SU-DHL-6 (cell line): ENCODE data around the gene MIPEP.

Experiments used
- CTCF ChIP-seq: fragments of 200-600 bp; sonication (generic); IDR thresholded peaks from one replicate; pipeline ENCODE4 v1.5.1; 2017; ENCODE audit warnings: antibody characterized with exemption, mild to moderate bottlenecking, low read length, moderate library complexity; ENCODE audit not compliant: insufficient read depth, poor library complexity, severe bottlenecking
- EZH2phosphoT487 ChIP-seq: fragments of 200-600 bp; sonication (generic), shearing (Covaris generic); conservative IDR thresholded peaks from 2 replicates; pipeline ENCODE4 v1.6.1; 2018; ENCODE audit warnings: mild to moderate bottlenecking, antibody characterized with exemption, low read length, moderate library complexity, mixed read lengths

DNA sequence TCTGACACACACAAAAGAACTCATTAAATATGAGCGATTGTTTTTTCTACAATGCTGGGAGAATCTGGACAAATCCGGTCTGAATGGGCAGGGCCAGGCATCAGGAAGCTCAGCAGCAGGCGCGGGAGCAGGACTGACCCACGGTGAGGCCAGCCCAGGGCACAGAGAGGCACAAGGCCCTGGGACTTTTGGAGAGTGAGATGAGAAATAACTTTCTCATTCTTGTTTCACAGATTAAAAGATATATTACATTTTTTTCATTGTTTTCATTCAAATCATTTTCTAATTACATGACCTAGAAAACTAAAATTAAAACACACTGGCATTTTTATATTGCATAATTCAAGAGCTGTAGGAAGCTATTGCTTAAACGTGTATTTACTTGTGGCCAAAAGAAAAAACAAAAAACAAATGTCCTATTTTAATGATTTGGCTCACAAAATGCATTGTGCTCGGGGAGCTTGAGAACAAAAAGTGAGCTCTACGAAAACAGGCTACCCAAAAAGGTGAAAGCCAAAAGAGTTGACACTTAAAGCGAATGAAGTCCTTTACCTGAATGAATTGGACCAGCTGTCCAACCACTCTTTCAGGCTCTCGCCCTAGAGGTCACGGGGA is 185.8 kb downstream of the MIPEP start:
- TF ChIP-seq CTCF (no peak), EZH2phosphoT487 (no peak)
